Activated CD8-positive, alpha-beta memory T cell treated with anti-CD3 and anti-CD28 coated beads, Interleukin-2, amount 10 ng/mL, durations not matched to agents 7 days and 5 days (primary cell): ENCODE measurements around the gene C14orf132. TPM values are rescaled to one million over a fixed set of nuclear protein-coding genes. Genes with fewer than 3 reads are reported as not detected.
"Not testable (repeated sequence)": the region's sequence is repeated elsewhere in the genome, so short reads cannot be mapped to it uniquely, and the experiment has no call there.

Experiments used
- ATAC-seq: fragments of 150-1000 bp; cut with Tn5 transposase; one replicate; pipeline ENCODE4 v1.10.0; 2021; ENCODE audit warnings: moderate library complexity
- CTCF ChIA-PET: fragments of 350-600 bp; sonication (Branson Sonifier 250); formaldehyde crosslinking; loops from one replicate; lab custom pipeline; 2021; ENCODE audit warnings: antibody characterized with exemption; lab: Charles Lee
- DNase-seq: peaks from one replicate; pipeline ENCODE4 v3.0.0-alpha.2; 2020
- H3K27ac Mint-ChIP-seq: one replicate; pipeline ENCODE4 v1.8.0; 2021; ENCODE audit warnings: mild to moderate bottlenecking, mixed read lengths
- H3K27me3 Mint-ChIP-seq: one replicate; pipeline ENCODE4 v1.8.0; 2021; ENCODE audit warnings: mixed read lengths
- H3K36me3 Mint-ChIP-seq: one replicate; pipeline ENCODE4 v1.8.0; 2021; ENCODE audit warnings: mild to moderate bottlenecking, mixed read lengths
- H3K4me1 Mint-ChIP-seq: one replicate; pipeline ENCODE4 v1.8.0; 2021; ENCODE audit warnings: mixed read lengths
- H3K4me3 Mint-ChIP-seq: one replicate; pipeline ENCODE4 v1.8.0; 2021; ENCODE audit warnings: mild to moderate bottlenecking, moderate library complexity, mixed read lengths
- H3K9me3 Mint-ChIP-seq: one replicate; pipeline ENCODE4 v1.8.0; 2022; ENCODE audit warnings: low read depth, mixed read lengths
- total RNA-seq, 2 experiments: library from RNA; stranded (reverse); gene quantifications; one replicate each; pipeline ENCODE4 v1.2.3, GENCODE V29; 2021

C14orf132 gene
- total RNA-seq, 2 experiments from 2014 or later = 0.20 to 0.33 TPM

- H3K27ac Mint-ChIP-seq, H3K4me3 Mint-ChIP-seq, H3K4me1 Mint-ChIP-seq, ATAC-seq, CTCF ChIA-PET, H3K9me3 Mint-ChIP-seq, H3K36me3 Mint-ChIP-seq, DNase-seq: not testable (repeated sequence)
- H3K27me3 Mint-ChIP-seq = peaks cover 21% of the 10 kb centered on the region
Measured at GRCh38 chr14:96073260-96074039, 34.3 kb downstream of the C14orf132 start.

- Mint-ChIP-seq H3K36me3 (no peaks in the 10 kb centered on the region), H3K4me1 (no peaks in the 10 kb centered on the region), H3K27ac (no peak overlapping the region), H3K9me3 (no peaks in the 10 kb centered on the region), H3K4me3 (no peak overlapping the region), H3K27me3 (peaks cover 12% of the 10 kb centered on the region)
- no peak for ATAC-seq
- CTCF ChIA-PET = no interaction called here
- no peak for DNase-seq
Measured at GRCh38 chr14:96077983-96078624, 38.9 kb downstream of the C14orf132 start.

GRCh38 chr14:96078625-96079016 lies 39.5 kb downstream of the C14orf132 start:
- Mint-ChIP-seq H3K4me1 (no peaks in the 10 kb centered on the region), H3K27ac (no peak overlapping the region), H3K9me3 (no peaks in the 10 kb centered on the region), H3K4me3 (no peak overlapping the region), H3K27me3 (peaks cover 12% of the 10 kb centered on the region), H3K36me3 (no peaks in the 10 kb centered on the region)
- DNase-seq = no peak
- CTCF ChIA-PET = no interaction called here
- no peak for ATAC-seq

GRCh38 chr14:96079066-96079465 lies 39.9 kb downstream of the C14orf132 start:
- Mint-ChIP-seq H3K9me3 (no peaks in the 10 kb centered on the region), H3K36me3 (no peaks in the 10 kb centered on the region), H3K27me3 (peaks cover 12% of the 10 kb centered on the region), H3K27ac (no peak overlapping the region), H3K4me1 (no peaks in the 10 kb centered on the region), H3K4me3 (no peak overlapping the region)
- ATAC-seq (no peak), DNase-seq (no peak)
- CTCF ChIA-PET = no interaction called here

- Mint-ChIP-seq H3K36me3 (no peaks in the 10 kb centered on the region), H3K27me3 (peaks cover 9% of the 10 kb centered on the region), H3K4me3 (no peak overlapping the region), H3K9me3 (no peaks in the 10 kb centered on the region), H3K4me1 (no peaks in the 10 kb centered on the region), H3K27ac (no peak overlapping the region)
- ATAC-seq = no peak
- CTCF ChIA-PET = no interaction called here
- no peak for DNase-seq
Measured at GRCh38 chr14:96080571-96080970, 41.4 kb downstream of the C14orf132 start.

- Mint-ChIP-seq H3K27me3 (peaks cover 6% of the 10 kb centered on the region), H3K27ac (no peak overlapping the region), H3K4me3 (no peak overlapping the region), H3K4me1 (no peaks in the 10 kb centered on the region), H3K36me3 (no peaks in the 10 kb centered on the region), H3K9me3 (no peaks in the 10 kb centered on the region)
- no peak for ATAC-seq
- CTCF ChIA-PET = no interaction called here
- DNase-seq = no peak
Measured at GRCh38 chr14:96081224-96081623, 42.1 kb downstream of the C14orf132 start.

- no peaks in the 10 kb centered on the region for H3K36me3 Mint-ChIP-seq
- CTCF ChIA-PET = no interaction called here
Measured at GRCh38 chr14:96081767-96082400, 42.7 kb downstream of the C14orf132 start.

GRCh38 chr14:96082420-96083300 lies 43.5 kb downstream of the C14orf132 start:
- no peaks in the 10 kb centered on the region for H3K4me1 Mint-ChIP-seq
- DNase-seq (no peak), ATAC-seq (no peak)
- no peaks in the 10 kb centered on the region for H3K36me3 Mint-ChIP-seq
- H3K9me3 Mint-ChIP-seq = no peaks in the 10 kb centered on the region
- H3K27ac Mint-ChIP-seq = no peak overlapping the region
- no peaks in the 10 kb centered on the region for H3K27me3 Mint-ChIP-seq
- CTCF ChIA-PET = no interaction called here
- no peak overlapping the region for H3K4me3 Mint-ChIP-seq

More at GRCh38 chr14:96081767-96082400, 42.7 kb downstream of the C14orf132 start:
- no peak for DNase-seq
- Mint-ChIP-seq H3K27me3 (peaks cover 1% of the 10 kb centered on the region), H3K9me3 (no peaks in the 10 kb centered on the region), H3K4me3 (no peak overlapping the region), H3K27ac (no peak overlapping the region), H3K4me1 (no peaks in the 10 kb centered on the region)
- no peak for ATAC-seq

GRCh38 chr14:96083667-96084320 lies 44.6 kb downstream of the C14orf132 start:
- Mint-ChIP-seq H3K36me3 (no peaks in the 10 kb centered on the region), H3K27ac (no peak overlapping the region), H3K4me3 (no peak overlapping the region), H3K27me3 (no peaks in the 10 kb centered on the region), H3K4me1 (no peaks in the 10 kb centered on the region), H3K9me3 (no peaks in the 10 kb centered on the region)
- CTCF ChIA-PET = no interaction called here
- no peak for DNase-seq
- ATAC-seq = no peak

- no peak overlapping the region for H3K4me3 Mint-ChIP-seq
- H3K36me3 Mint-ChIP-seq = no peaks in the 10 kb centered on the region
- CTCF ChIA-PET = no interaction called here
- ATAC-seq (no peak), DNase-seq (no peak)
- H3K9me3 Mint-ChIP-seq = no peaks in the 10 kb centered on the region
- H3K27me3 Mint-ChIP-seq = no peaks in the 10 kb centered on the region
- H3K27ac Mint-ChIP-seq = no peak overlapping the region
- H3K4me1 Mint-ChIP-seq = no peaks in the 10 kb centered on the region
Measured at GRCh38 chr14:96084796-96085195, 45.6 kb downstream of the C14orf132 start.

GRCh38 chr14:96085369-96085768 lies 46.2 kb downstream of the C14orf132 start:
- H3K9me3 Mint-ChIP-seq = no peaks in the 10 kb centered on the region
- ATAC-seq (no peak), DNase-seq (no peak)
- no peak overlapping the region for H3K27ac Mint-ChIP-seq
- H3K4me1 Mint-ChIP-seq = no peaks in the 10 kb centered on the region
- CTCF ChIA-PET = no interaction called here
- no peak overlapping the region for H3K4me3 Mint-ChIP-seq
- no peaks in the 10 kb centered on the region for H3K27me3 Mint-ChIP-seq
- no peaks in the 10 kb centered on the region for H3K36me3 Mint-ChIP-seq

- Mint-ChIP-seq H3K4me3 (no peak overlapping the region), H3K36me3 (no peaks in the 10 kb centered on the region), H3K4me1 (no peaks in the 10 kb centered on the region), H3K27me3 (no peaks in the 10 kb centered on the region), H3K9me3 (no peaks in the 10 kb centered on the region), H3K27ac (no peak overlapping the region)
- ATAC-seq (no peak), DNase-seq (no peak)
- CTCF ChIA-PET = no interaction called here
Measured at GRCh38 chr14:96086032-96086431, 46.9 kb downstream of the C14orf132 start.

- no peaks in the 10 kb centered on the region for H3K9me3 Mint-ChIP-seq
- CTCF ChIA-PET = no interaction called here
- no peak overlapping the region for H3K27ac Mint-ChIP-seq
- no peaks in the 10 kb centered on the region for H3K27me3 Mint-ChIP-seq
- ATAC-seq (no peak), DNase-seq (no peak)
- no peaks in the 10 kb centered on the region for H3K4me1 Mint-ChIP-seq
- no peaks in the 10 kb centered on the region for H3K36me3 Mint-ChIP-seq
- no peak overlapping the region for H3K4me3 Mint-ChIP-seq
Measured at GRCh38 chr14:96086574-96087077, 47.5 kb downstream of the C14orf132 start.
